ENCODE measurements around the gene KIF5A.

KIF5A gene

DNA sequence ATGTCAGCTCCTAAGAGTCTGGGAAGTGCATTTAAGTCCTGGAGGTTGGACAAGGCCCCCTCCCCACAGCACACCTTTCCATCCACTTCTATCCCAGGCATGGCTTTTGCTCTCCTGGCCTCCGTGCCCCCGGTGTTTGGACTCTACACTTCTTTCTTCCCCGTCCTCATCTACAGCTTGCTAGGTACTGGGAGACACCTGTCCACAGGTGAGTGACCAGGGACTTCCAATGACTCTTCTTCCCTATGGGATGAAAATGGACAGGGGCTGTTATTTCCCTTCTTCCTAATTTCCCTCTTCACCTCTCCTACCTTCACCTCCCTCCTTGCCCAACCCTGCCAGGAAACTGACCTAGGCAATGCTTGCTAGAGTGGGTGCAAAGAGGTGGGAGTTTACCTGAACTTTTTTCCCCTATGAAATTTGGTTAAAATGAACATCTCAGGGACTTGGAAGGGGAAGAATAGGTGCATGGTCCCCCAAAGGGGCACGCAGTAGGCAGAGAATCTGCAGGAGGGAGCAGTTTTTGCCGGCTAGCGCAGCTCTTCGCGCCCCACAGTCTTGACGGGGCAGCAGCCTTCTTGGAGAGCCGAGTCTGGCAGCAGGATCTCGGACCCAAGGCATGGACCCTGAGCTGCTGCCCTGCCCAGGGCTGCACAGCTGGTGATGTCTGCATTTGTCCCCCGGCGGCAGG, 70.5 kb downstream of the KIF5A start:
- no peak for DNase-seq (ENCODE audit: low spot score)

DNA sequence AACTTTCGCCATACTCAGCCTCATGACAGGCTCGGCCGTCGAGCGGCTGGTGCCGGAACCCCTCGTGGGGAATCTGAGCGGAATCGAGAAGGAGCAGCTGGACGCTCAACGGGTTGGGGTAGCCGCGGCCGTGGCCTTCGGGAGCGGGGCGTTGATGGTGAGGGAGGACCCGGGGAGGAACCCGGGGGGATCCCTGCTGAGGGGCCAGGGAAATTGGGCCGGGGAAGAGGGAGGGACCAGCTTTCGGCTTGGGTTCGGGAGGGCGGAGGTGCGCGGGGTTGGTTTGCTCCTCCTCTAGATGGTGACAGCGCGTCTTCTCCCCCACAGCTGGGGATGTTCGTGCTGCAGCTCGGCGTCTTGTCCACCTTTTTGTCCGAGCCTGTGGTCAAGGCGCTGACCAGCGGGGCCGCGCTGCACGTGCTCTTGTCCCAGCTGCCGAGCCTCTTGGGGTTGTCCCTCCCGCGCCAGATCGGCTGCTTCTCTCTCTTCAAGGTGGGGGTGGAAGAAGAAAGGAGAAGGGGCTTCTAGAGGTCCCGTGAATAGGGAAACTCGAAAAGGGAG, 71.2 kb downstream of the KIF5A start:
- peak; percentile 61 for DNase-seq (ENCODE audit: low spot score)

DNA sequence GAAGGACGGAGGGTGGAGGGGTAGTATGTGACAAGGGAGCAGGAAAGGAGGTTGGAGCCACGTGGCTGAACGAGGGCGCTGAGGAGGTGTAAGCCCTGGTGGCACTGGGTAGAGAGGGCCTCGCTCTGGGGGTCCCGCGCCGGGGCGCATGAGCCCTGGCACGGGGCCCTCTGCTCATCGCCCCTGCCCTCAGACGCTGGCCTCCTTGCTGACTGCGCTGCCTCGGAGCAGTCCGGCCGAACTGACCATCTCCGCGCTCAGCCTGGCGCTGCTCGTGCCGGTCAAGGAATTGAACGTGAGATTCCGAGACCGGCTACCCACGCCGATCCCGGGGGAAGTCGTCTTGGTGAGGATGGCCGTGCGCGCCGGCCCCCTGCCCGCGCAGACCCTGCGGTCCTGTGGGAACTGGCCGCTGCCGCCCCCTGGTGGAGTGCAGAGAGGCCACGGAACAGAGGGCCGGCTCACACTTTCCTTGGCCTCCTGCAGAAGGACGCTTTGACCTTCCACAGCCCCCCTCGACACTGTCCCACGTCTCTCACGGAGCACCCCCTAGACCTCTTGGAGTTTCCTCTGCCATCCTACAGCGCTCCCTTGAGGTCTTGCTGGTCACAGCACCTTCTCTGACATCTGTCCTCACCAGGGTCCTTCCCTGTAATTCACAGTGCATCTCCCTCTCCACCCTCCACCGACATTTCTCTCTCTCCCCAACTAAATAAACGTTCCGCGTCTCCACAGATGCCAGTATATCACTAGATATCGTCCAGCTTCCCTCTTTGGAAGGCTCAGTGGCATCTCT, 71.9 kb downstream of the KIF5A start:
- DNase-seq (ENCODE audit: low spot score), result peak; percentile 91

DNA sequence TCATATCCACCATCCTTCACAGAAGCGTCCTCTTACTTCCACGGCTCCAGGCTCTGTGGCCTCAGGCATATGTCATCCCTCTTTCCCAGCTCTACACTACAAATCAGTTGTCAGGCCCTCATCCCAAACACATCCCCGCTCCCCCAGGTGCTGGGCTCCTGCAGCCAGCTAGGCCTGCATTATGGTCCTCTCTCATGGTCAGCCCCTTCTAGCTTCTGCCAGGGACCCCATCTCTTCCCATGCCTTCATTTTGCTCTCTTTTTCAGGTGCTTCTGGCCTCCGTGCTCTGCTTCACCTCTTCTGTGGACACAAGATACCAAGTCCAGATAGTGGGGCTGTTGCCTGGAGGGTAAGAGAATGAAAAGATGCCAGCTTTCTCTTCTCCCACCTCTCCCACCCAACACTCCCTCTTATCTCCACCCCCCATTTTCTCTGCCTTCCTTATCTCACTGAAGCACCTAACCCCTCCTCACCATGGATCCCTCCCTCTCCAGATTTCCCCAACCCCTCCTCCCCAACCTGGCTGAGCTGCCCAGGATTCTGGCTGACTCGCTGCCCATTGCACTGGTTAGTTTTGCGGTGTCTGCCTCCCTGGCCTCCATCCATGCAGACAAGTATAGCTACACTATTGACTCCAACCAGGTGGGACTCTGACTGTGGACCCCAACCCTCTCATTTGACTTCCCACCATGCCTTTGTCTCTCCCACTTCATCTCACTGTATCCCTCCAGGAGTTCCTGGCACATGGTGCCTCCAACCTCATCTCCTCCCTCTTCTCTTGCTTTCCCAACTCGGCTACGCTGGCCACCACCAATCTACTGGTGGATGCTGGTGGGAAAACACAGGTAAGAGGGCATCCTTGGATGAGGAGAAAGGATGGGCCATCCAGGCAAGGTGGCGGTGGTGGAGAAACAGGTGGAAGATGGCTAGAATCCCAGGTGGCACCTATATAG, 72.7 kb downstream of the KIF5A start:
- no peak for DNase-seq (ENCODE audit: low spot score)

DNA sequence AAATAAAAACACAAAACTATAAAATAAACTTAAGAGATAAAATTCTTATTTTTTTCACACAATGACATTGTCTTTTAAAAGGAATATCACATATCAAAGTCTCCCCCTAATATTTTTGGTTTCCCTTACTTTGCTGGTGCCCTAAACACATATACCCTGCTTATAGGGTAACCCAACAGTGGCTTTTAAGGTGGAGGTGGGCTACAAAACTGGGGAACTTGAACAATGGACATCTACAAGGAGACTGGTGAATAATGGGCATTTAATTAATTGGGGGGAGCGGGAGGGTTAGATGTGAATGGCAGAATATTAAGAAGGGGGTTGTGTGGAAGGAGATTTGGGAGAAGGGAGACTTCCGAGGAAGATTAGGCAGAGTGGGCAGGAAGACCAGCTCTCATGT, 73.5 kb downstream of the KIF5A start:
- no peak for DNase-seq (ENCODE audit: low spot score)

DNA sequence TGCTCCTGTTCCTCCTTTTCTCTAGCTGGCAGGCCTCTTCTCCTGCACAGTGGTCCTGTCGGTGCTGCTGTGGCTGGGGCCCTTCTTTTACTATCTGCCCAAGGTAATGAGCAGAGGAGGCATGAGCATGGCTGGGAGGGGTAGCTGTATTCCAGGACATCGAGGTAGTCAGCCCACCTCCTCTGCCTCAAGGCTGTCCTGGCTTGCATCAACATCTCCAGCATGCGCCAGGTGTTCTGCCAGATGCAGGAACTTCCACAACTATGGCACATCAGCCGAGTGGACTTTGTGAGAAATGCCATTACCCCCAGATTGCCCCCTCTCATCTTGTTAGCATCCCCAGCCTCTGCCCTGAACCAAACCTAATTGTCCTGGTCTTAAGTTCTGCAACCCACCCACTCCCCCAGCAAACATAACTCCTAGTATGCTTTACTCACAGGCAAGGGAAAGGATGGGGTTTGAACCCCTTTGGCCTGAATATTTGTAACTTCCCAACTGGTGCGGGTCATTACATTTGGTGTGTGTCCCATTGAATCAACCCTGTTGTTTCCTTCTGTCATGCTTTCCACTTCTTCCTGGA, 74.1 kb downstream of the KIF5A start:
- DNase-seq (ENCODE audit: low spot score), result no peak

DNA sequence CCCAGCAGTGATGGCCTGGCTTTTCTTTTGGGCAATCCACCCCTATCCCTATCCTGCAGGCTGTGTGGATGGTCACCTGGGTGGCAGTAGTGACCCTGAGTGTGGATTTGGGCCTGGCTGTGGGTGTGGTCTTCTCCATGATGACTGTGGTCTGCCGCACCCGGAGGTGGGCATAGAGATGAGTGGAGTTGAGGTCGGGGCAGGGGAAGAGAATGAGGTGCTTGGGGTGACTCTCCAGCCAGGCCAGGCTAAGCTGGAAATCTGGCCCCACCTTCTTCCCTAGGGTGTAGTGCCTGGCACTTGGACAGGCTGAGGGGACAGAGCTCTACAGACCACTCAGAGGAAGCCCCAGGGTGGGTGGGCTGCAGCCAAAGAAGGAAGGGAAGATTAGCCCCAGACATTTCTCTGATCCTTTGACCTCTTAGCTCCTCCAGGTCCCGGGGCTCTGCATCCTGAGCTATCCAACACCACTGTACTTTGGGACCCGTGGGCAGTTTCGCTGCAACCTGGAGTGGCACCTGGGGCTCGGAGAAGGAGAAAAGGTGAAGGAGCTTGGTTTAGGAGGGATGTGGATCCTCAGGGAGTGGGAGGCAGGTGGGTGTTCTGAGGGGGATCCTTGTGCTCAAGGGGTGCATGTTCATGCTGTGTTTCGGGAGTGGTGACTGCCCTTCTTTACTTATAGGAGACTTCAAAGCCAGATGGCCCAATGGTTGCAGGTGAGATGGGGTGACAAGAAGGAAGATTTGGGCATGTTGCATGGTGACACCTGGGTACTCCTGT, 74.8 kb downstream of the KIF5A start:
- DNase-seq (ENCODE audit: low spot score), result no peak

DNA sequence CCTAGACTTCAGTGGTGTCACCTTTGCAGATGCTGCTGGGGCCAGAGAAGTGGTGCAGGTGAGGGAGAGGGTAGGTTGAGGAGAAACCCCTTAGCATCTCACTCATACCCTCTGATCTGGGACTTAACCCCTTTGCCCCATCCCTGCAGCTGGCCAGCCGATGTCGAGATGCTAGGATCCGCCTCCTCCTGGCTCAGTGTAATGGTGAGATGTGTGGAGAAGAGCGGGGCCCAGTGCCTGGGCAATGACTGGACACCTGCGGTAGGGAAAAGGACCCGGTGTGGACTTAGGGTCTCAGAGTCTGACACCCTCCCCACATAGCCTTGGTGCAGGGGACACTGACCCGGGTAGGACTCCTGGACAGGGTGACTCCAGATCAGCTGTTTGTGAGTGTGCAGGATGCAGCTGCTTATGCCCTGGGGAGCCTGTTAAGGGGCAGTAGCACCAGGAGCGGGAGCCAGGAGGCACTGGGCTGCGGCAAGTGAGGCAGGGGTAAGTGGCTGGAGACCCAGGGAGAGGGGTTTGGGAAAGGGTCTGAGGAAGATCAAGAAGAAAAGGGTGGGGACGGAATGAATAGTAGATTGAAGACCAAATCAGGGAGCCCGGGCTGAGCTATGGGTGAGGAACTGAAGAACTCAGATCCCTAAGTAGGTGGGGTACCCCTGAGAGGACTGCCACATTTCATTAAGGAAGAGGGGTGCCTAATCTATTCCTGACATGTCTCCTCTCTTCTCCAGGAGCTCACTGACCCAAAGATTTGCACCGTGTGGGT, 75.6 kb downstream of the KIF5A start:
- no peak for DNase-seq (ENCODE audit: low spot score)

DNA sequence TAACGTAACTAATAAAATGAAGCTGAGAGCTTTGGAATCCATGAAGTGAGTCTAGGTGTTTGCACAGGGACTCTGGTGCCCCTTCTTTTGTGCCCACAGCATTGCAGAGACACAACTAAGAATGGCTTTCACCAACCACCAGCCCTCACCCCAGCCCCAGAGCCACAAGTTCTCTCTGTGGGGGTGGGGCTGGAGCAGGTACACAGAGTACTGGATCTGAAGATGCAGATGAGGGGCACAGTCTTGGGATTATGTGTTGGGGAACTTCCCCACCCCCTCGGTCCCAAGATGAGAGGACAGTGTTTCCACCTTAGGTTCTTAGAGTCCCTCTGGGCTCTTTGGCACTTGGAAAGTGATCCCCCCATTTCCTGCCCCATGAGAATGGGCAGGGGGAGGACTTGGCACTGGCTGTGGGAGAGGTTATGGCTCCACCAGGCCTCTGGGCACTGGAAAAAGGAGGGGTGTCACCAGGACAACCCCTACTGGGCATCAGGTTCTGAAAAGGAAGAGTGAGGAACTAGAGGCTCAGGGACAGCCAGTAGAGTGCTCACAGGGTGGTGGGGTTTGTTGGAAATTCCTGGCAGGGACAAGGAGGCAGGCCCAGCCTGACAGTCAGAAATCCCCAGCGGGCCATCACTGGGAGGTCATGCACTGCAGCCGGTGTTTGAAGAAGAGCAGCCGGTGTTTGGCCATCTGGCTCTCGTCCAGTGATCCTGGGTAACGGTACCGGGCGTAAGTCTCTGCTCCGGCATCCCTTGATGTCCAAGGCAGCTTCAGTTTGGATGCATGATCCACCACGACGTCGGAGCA, 76.5 kb downstream of the KIF5A start:
- DNase-seq (ENCODE audit: low spot score), result no peak

DNA sequence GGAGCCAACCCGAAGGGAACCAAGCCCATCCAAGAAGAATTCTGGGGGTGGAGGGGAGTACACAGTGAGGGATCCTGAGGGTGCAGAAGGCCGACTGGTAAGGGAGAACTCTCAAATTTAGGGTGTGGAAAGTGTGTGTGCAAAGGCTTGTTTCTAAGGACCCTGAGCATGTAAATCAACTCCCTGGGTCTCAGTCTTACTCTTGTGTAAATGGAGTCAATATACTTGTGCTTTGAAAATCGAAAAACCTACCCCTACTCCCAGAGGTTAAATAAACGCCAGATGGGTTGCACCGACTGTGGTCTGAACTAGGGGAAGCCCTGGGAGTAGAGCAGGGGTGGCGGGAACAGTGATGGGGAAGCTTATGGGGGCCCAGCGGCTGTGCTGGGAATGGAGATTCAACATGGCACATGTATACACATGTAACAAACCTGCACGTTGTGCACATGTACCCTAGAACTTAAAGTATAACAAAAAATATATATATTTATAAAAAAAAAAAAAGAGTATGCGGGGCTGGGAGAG, 77.1 kb downstream of the KIF5A start:
- no peak for DNase-seq (ENCODE audit: low spot score)

DNA sequence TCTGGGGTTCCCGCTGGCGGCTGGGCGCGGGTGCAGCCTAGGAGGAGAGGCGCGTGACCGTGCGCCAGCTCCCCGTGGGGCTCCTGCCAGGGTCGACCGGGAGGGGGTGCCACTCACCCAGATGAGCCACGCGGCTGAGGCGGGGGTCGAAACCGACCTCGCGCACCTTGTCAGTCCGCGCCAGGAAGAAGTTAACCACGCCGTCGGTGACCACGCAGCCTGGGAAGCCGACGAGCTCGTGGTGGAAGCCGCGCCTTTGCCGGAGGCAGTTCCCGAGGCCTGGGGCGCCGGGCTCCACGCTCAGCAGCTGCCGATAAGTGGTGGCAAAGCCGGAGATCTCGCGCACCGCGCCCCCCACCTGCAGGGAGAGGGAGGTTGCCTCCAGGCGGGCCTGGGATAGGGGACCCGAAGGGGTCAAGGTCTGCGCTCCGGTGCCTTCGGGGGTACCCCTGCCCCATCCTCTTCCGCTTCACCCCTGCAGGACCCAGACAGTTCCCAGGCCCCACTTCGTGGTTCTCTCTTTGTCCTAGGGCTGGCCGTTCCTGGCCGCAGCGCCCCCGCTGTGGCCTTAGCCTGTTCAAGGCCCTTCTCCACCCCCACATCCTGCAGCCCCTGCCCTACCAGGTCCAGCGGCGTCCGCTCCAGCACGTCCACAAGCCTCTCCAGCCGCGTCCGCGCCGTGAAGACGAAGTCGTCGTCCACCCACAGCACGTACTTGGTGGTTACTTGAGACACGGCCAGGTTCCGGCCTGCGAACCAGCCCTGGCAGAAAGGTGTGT, 77.8 kb downstream of the KIF5A start:
- DNase-seq (ENCODE audit: low spot score), result peak; percentile 44

DNA sequence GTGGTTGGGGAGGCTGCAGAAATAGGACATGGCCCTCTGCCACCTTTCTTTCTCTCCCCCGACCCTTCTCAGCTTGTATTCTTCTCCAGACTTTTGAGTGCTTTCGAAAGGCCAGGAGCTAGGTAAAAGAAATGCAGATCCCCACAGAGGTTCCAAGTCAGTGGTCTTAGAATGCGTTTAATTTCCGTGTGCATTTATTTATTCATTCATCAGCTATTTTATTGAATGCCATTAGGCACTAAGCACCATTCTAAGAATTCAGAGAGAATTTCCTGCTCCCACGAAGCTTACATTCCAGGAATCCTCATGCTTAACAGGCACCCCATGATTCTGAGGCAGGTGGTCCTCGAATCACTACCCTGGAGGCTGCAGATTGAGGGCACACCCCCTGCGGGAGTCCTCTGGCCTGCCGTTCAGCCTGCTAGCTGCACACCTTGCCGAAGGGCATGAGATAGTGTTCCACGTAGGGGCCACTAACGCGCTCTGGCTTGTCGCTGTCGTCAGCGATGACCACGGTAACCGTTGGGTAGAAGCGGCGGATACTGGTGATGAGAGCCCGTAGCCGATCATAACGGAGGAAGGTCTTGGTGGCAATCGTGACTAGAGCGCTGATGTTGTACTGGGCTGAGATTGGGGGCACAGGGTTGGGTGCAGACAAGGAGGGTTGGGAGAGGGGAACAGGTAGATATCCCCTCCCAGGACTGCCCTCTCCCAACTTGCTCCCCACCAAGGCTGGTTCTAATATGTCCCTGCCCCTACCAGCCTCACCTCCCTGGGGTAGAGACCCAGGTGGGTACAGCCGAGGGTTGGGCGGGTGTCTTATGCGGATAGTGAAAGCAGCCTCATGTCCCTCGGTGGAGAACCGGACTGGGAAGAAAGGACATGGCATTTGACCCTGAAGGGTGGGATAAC, 78.7 kb downstream of the KIF5A start:
- no peak for DNase-seq (ENCODE audit: low spot score)

DNA sequence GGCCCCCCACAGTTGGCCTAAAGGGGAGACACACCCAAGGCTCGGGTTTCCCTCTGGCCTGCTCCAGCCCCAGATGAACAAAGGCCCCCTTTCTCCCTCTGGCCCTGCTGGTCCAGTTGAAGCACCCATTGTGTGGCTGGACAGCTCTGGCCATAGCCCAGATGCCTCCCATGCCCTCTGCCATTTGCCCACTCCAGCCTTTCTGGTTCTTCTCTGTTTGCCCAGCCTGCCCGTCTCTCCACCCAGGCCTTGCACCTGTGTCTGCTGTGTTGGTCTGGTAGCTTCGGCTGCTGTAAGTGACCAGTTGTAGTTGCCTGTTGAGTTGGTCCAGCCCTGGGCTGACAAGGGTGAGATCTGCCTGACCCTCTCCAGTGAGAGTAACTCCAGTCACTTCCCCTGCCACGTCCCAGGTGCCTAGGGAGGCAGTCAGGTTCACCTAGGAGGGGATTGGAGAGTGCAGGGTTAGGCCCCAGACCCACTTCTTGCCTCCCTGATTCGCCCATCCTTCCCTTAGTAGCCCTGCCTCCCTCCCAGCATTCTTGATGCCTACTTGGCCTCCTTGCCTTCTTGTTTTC, 80.1 kb downstream of the KIF5A start:
- no peak for DNase-seq (ENCODE audit: low spot score)

DNA sequence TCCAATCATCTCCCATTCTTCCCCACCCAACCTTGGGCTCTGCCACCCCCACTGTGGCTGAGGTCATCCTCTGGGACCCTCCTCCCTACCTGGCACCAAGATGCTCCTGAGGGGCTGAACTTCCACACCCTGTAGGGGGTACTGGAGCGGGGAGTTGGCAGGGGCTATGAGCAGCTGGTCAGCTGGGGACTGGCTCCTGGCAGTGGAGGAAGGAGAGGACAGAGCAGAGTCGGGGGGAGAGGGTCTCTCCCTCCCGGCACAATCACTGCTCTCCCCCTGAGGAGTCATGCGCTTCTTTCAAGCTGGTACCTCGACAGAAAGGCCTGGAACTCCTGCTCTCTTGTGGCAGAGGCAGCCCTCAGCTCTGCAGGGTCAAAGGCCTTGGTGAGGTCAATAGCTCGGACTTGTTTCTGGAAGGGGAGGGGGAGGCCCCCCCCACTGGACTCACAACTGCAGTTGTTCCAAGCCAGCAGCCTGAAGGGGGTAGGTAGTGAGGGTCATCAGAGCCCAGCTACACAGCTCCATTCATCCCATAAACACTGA, 81.1 kb downstream of the KIF5A start:
- DNase-seq (ENCODE audit: low spot score), result no peak

DNA sequence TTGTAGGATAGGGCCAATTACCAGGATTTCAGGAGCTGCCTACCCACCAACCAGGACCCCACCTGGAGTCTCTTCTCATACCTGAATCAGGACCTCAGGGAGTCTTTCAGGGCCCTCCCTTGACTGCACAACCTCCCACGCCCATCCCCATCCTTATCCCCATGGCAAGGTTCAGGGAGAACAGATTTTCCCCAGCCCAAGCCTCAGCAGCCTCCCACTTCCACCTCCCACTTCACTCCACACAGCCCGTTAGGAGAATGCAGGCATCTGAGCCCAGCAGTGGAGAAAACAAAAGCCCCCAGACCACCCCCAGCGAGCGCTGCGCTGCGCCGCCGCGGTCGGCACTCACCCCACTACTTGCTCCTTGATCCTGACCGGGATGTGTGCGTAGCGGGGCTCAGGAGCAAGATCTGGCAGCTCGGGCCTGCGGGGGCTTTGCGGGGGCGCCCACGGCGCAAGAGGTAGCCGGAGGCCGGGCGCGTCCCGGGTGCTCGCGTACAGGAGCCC, 81.8 kb downstream of the KIF5A start:
- DNase-seq (ENCODE audit: low spot score), result no peak

Measured in iPS-NIHi11 (cell line).